ENCODE data around the gene CACNA1D. TPM values are rescaled to one million over a fixed set of nuclear protein-coding genes. Genes with fewer than 3 reads are reported as not detected.
A peak's percentile ranks its signal among the peaks of the same experiment; 100 is the strongest.

CACNA1D gene
- total and polyA plus RNA-seq, 9 of the 15 experiments (the other 6 are each of a cell fraction or from before 2014, with no cell fraction given) = 0.29 TPM; not detected in 8

- Histone ChIP-seq H3K36me3 (ENCODE audit: control insufficient read depth, insufficient read depth, low read length) (no peaks in the 10 kb centered on the region), H3K27me3 (ENCODE audit: control insufficient read depth in 2 of 2, insufficient read depth in 2 of 2, low read length in 2 of 2) (peaks cover 3 to 17% of the 10 kb centered on the region in 2 experiments; a peak in 3 of 5 replicates), H3K4me1 (replicated peaks in 1 of 2; ENCODE audit: control insufficient read depth in 2 of 2, insufficient read depth in 2 of 2, low read length in 2 of 2) (no peaks in the 10 kb centered on the region), H3K27ac (ENCODE audit: extremely low read depth, low read depth, low read length) (no peak overlapping the region), H3K79me2 (ENCODE audit: control insufficient read depth, insufficient read depth, low read length) (no peaks in the 10 kb centered on the region), H3K9ac (ENCODE audit: insufficient read depth in 1 of 2, low read depth in 2 of 2, low read length in 2 of 2) (no peak overlapping the region), H3K9me1 (ENCODE audit: control insufficient read depth, insufficient read depth, low read length) (no peaks in the 10 kb centered on the region), H3K9me3 (replicated peaks; ENCODE audit: control insufficient read depth, insufficient read depth, low read depth, low read length) (no peaks in the 10 kb centered on the region), H2AFZ (ENCODE audit: low read depth, low read length) (no peak overlapping the region), H3K4me2 (ENCODE audit: insufficient read depth, low read length) (no peak overlapping the region), H4K20me1 (replicated peaks; ENCODE audit: control insufficient read depth, insufficient read depth, low read length) (no peaks in the 10 kb centered on the region), H3K4me3 (no peak overlapping the region)
- WGBS (ENCODE audit: insufficient coverage, low coverage, missing lambda C conversion rate) = 0% methylated on average over 4 of the region's 4 CpGs
- FAIRE-seq = no peak
- no TSS peak for BruUV-seq (replicated peaks)
- no peak for ATAC-seq
- intact Hi-C loops (cut with micrococcal nuclease) = no loop called here
- ChIA-PET CTCF (ENCODE audit: low intra/inter-chr PET ratio) (no interaction called here), POLR2A (no interaction called here)
- in situ Hi-C loops (cut with MboI) = no loop called here
- TF ChIP-seq USF2 (CRISPR knock-in tag; IDR thresholded peaks at IDR 0.05) (no peak), RAD21 (CRISPR knock-in tag; conservative IDR thresholded peaks at IDR 0.05 in 1 of 2, IDR thresholded peaks at IDR 0.05 in 1 of 2) (0 out of 4 replicates have a peak, but pooled peaks of 1 of the 2 experiments have one; percentile 3)
- DNase-seq (ENCODE audit: extremely low read depth in 1 of 4, low spot score in 3 of 4) = peak in 1 of 4 experiments; percentile 1
Measured at GRCh38 chr3:53643757-53644156, 149.3 kb downstream of the CACNA1D start.

- Histone ChIP-seq H3K9me3 (replicated peaks; ENCODE audit: control insufficient read depth, insufficient read depth, low read depth, low read length) (no peaks in the 10 kb centered on the region), H3K9ac (ENCODE audit: insufficient read depth in 1 of 2, low read depth in 2 of 2, low read length in 2 of 2) (no peak overlapping the region), H3K27ac (ENCODE audit: extremely low read depth, low read depth, low read length) (no peak overlapping the region), H3K4me3 (no peak overlapping the region), H3K4me1 (replicated peaks in 1 of 2; ENCODE audit: control insufficient read depth in 2 of 2, insufficient read depth in 2 of 2, low read length in 2 of 2) (no peaks in the 10 kb centered on the region), H4K20me1 (replicated peaks; ENCODE audit: control insufficient read depth, insufficient read depth, low read length) (no peaks in the 10 kb centered on the region), H3K79me2 (ENCODE audit: control insufficient read depth, insufficient read depth, low read length) (no peaks in the 10 kb centered on the region), H3K9me1 (ENCODE audit: control insufficient read depth, insufficient read depth, low read length) (no peaks in the 10 kb centered on the region), H2AFZ (ENCODE audit: low read depth, low read length) (no peak overlapping the region), H3K36me3 (ENCODE audit: control insufficient read depth, insufficient read depth, low read length) (no peaks in the 10 kb centered on the region), H3K4me2 (ENCODE audit: insufficient read depth, low read length) (no peak overlapping the region), H3K27me3 (ENCODE audit: control insufficient read depth in 2 of 2, insufficient read depth in 2 of 2, low read length in 2 of 2) (peaks cover 3 to 17% of the 10 kb centered on the region in 2 experiments; a peak in 3 of 5 replicates)
- DNase-seq (ENCODE audit: extremely low read depth in 1 of 4, low spot score in 3 of 4) (no peak), FAIRE-seq (no peak), ATAC-seq (no peak)
- CTCF ChIA-PET (ENCODE audit: low intra/inter-chr PET ratio) = no interaction called here
- BruUV-seq (replicated peaks) = no TSS peak
- in situ Hi-C loops (cut with MboI) = no loop called here
- POLR2A ChIA-PET = no interaction called here
- intact Hi-C loops (cut with micrococcal nuclease) = no loop called here
- 0% methylated on average over 3 of the region's 3 CpGs for WGBS (ENCODE audit: insufficient coverage, low coverage, missing lambda C conversion rate)
- TF ChIP-seq SRSF1 (IDR thresholded peaks at IDR 0.05; ENCODE audit: low read depth, low read length) = no peak
- no peak for TF ChIP-seq GABPB1 (CRISPR knock-in tag; IDR thresholded peaks at IDR 0.05)
- TF ChIP-seq ZBED1 (IDR thresholded peaks at IDR 0.05) = no peak
- TF ChIP-seq GATAD2B (IDR thresholded peaks at IDR 0.05; ENCODE audit: borderline replicate concordance) = no peak
- TF ChIP-seq RFX7 (CRISPR knock-in tag; IDR thresholded peaks at IDR 0.05) = no peak
- no peak for TF ChIP-seq ZNF766 (CRISPR knock-in tag; conservative IDR thresholded peaks at IDR 0.05)
- no peak for TF ChIP-seq BRF1 (IDR thresholded peaks at IDR 0.05; ENCODE audit: borderline replicate concordance, extremely low read depth, insufficient read length)
- no peak for TF ChIP-seq ZNF551 (CRISPR knock-in tag; IDR thresholded peaks at IDR 0.05)
- TF ChIP-seq POLR2AphosphoS5 (IDR thresholded peaks at IDR 0.05; ENCODE audit: control insufficient read depth, insufficient read depth, low read depth, low read length) = no peak
- TF ChIP-seq, protein P1, sequence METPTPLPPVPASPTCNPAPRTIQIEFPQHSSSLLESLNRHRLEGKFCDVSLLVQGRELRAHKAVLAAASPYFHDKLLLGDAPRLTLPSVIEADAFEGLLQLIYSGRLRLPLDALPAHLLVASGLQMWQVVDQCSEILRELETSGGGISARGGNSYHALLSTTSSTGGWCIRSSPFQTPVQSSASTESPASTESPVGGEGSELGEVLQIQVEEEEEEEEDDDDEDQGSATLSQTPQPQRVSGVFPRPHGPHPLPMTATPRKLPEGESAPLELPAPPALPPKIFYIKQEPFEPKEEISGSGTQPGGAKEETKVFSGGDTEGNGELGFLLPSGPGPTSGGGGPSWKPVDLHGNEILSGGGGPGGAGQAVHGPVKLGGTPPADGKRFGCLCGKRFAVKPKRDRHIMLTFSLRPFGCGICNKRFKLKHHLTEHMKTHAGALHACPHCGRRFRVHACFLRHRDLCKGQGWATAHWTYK (CRISPR knock-in tag; IDR thresholded peaks at IDR 0.05) = no peak
- TF ChIP-seq SAFB2 (IDR thresholded peaks at IDR 0.05; ENCODE audit: borderline replicate concordance, low read depth, low read length, severe bottlenecking) = no peak
- TF ChIP-seq ATF7 (IDR thresholded peaks at IDR 0.05) = no peak
- no peak for TF ChIP-seq POLR3G (IDR thresholded peaks at IDR 0.05; ENCODE audit: extremely low read depth, insufficient read length, insufficient replicate concordance)
Measured at GRCh38 chr3:53645754-53646153, 151.3 kb downstream of the CACNA1D start.

Data from K562 (cell line).